Lung (tissue), 12 donors: ENCODE results near the gene OVOL1. TPM values are rescaled to one million over a fixed set of nuclear protein-coding genes. Genes with fewer than 3 reads are reported as not detected.

Source experiments
- ATAC-seq: fragments of 200-7000 bp; cut with Tn5 transposase; one replicate; pipeline ENCODE4 v1.9.1; 2020; ENCODE audit warnings: moderate number of reproducible peaks; ENCODE audit not compliant: insufficient read depth, low FRiP score
- DNase-seq, 3 donors: peaks; one replicate each; pipeline ENCODE4 v3.0.0-alpha.2; 2013 to 2017
- H3K27ac ChIP-seq, 2 donors: one replicate each; pipeline ENCODE4 v1.5.1; 2013; ENCODE audit warnings: mild to moderate bottlenecking in 2 of 2, moderate library complexity in 2 of 2, control low read depth in 1 of 2, inconsistent platforms in 1 of 2, low read depth in 1 of 2, low read length in 1 of 2
- H3K27me3 ChIP-seq, 3 donors: one replicate each; pipeline ENCODE4 v1.5.1; 2013; ENCODE audit warnings: low read length in 2 of 3; ENCODE audit not compliant: control insufficient read depth in 3 of 3, insufficient read depth in 3 of 3
- H3K36me3 ChIP-seq, 4 donors: one replicate each; pipeline ENCODE4 v1.5.1; 2013; ENCODE audit warnings: low read length in 4 of 4, mild to moderate bottlenecking in 1 of 4, moderate library complexity in 1 of 4; ENCODE audit not compliant: control insufficient read depth in 4 of 4, insufficient read depth in 4 of 4
- H3K4me1 ChIP-seq, 5 donors: one replicate each; pipeline ENCODE4 v1.5.1; 2013; ENCODE audit warnings: low read length in 5 of 5, mild to moderate bottlenecking in 2 of 5, moderate library complexity in 1 of 5; ENCODE audit not compliant: control insufficient read depth in 5 of 5, insufficient read depth in 5 of 5
- H3K4me3 ChIP-seq: one replicate; pipeline ENCODE4 v1.5.1; 2013; ENCODE audit warnings: mild to moderate bottlenecking, control low read depth, moderate library complexity
- H3K9ac ChIP-seq, 2 donors: one replicate each; pipeline ENCODE4 v1.5.1; 2013; ENCODE audit warnings: low read length in 2 of 2, control low read depth in 1 of 2; ENCODE audit not compliant: insufficient read depth in 1 of 2
- H3K9me3 ChIP-seq, 4 donors: one replicate each; pipeline ENCODE4 v1.5.1; 2013; ENCODE audit warnings: low read length in 3 of 4, mild to moderate bottlenecking in 1 of 4, moderate library complexity in 1 of 4; ENCODE audit not compliant: control insufficient read depth in 4 of 4, insufficient read depth in 3 of 4
- CTCF ChIP-seq: IDR thresholded peaks from 2 replicates; pipeline ENCODE4 v1.5.1; 2012; ENCODE audit warnings: mild to moderate bottlenecking; ENCODE audit errors: control extremely low read depth, extremely low read depth
- WGBS, 2 donors: extraction: QIAGEN DNeasy Blood & Tissue Kit; methylation state at CpG; one replicate each; pipeline ENCODE4 v1.1.7; 2013; 5-methylcytosine and 5-hydroxymethylcytosine counted together
- polyA plus RNA-seq, 2 donors: library from polyadenylated mRNA; stranded (reverse); fragments of 200-250 nt; gene quantifications; one replicate each; pipeline ENCODE4 v1.2.1, GENCODE V29; 2013
- total RNA-seq, 2 donors: library from RNA; depleted of rRNA in 1 of 2; stranded (reverse); fragments of >200 nt in 1 of 2; gene quantifications; one replicate each; pipeline ENCODE4 v1.2.1, GENCODE V29; 2014 to 2021
- donor health status: control.
- donor health status: control.
- donor health status: Bipolar disorder and iron deficiency.
- donor health status: healthy.
- donor health status: DM: yes; HTN: yes; CAD: no.

OVOL1 gene
- total and polyA plus RNA-seq, 4 donors: 0.17 to 1.4 (median 0.87) TPM

GRCh38 chr11:65789230-65790103, 2.6 kb downstream of the OVOL1 start:
- no peak overlapping the region for H3K27ac ChIP-seq
- no peak for ATAC-seq

GRCh38 chr11:65790104-65790901, 3.4 kb downstream of the OVOL1 start:
- H3K36me3 ChIP-seq: no peaks in the 10 kb centered on the region
- H3K4me3 ChIP-seq: no peak overlapping the region
- TF ChIP-seq CTCF: no peak
- 92 to 97% methylated on average over 13 of the region's 13 CpGs for WGBS, 2 donors
- DNase-seq: no peak
- peaks cover 0 to 2% (median 0%) of the 10 kb centered on the region in 4 donors for H3K9me3 ChIP-seq
- no peak for ATAC-seq
- H3K9ac ChIP-seq: no peak overlapping the region
- peaks cover 0 to 11% (median 9%) of the 10 kb centered on the region in 5 donors for H3K4me1 ChIP-seq
- H3K27me3 ChIP-seq: peaks cover 0 to 27% (median 20%) of the 10 kb centered on the region in 3 donors
- H3K27ac ChIP-seq: peak overlapping the region in 1 of 2 donors; percentile 4

More at GRCh38 chr11:65789230-65790103, 2.6 kb downstream of the OVOL1 start:
- H3K9ac ChIP-seq: no peak overlapping the region
- H3K9me3 ChIP-seq: peaks cover 0 to 2% (median 0%) of the 10 kb centered on the region in 4 donors
- TF ChIP-seq CTCF: no peak
- no peaks in the 10 kb centered on the region for H3K36me3 ChIP-seq
- H3K27me3 ChIP-seq: peaks cover 0 to 35% (median 26%) of the 10 kb centered on the region in 3 donors
- peaks cover 0 to 11% (median 9%) of the 10 kb centered on the region in 5 donors for H3K4me1 ChIP-seq
- 87 to 88% methylated on average over 14 of the region's 14 CpGs for WGBS, 2 donors
- no peak for DNase-seq
- H3K4me3 ChIP-seq: no peak overlapping the region

- H3K36me3 ChIP-seq: no peaks in the 10 kb centered on the region
- H3K9ac ChIP-seq: no peak overlapping the region
- ATAC-seq: no peak
- TF ChIP-seq CTCF: no peak
- no peak overlapping the region for H3K4me3 ChIP-seq
- WGBS, 2 donors: 85 to 92% methylated on average over 17 to 18 of the region's 18 CpGs
- no peaks in the 10 kb centered on the region for H3K9me3 ChIP-seq
- H3K27me3 ChIP-seq: peaks cover 0 to 19% (median 15%) of the 10 kb centered on the region in 3 donors
- peaks cover 0 to 11% (median 9%) of the 10 kb centered on the region in 5 donors for H3K4me1 ChIP-seq
- DNase-seq: no peak
- H3K27ac ChIP-seq: no peak overlapping the region
Measured at GRCh38 chr11:65790902-65791650, 4.2 kb downstream of the OVOL1 start.
